ENCODE data around the gene PRCC. TPM values are rescaled to one million over a fixed set of nuclear protein-coding genes. Genes with fewer than 3 reads are reported as not detected.

Gene PRCC
- total and polyA plus RNA-seq, 2 of the 4 experiments (the other 2 are of a cell fraction): 10.6 to 59.6 TPM

GRCh38 chr1:156721535-156721934, 45.8 kb upstream of the PRCC start:
- Histone ChIP-seq H2AK5ac (ENCODE audit: low read depth, low read length) (no peak overlapping the region), H3K4me1 (ENCODE audit: control insufficient read depth, insufficient read depth, low read length) (peaks cover 3% of the 10 kb centered on the region; the same call in 1 of the 2 replicates), H2AFZ (replicated peaks; ENCODE audit: low read length, poor library complexity) (no peak overlapping the region), H3K4ac (ENCODE audit: low read depth, low read length) (no peak overlapping the region), H3K27me3 (ENCODE audit: control insufficient read depth, insufficient read depth, low read length) (no peaks in the 10 kb centered on the region), H3K9me1 (ENCODE audit: insufficient read depth, low read length) (no peaks in the 10 kb centered on the region), H2BK5ac (ENCODE audit: low read depth, low read length, poor library complexity, severe bottlenecking) (no peak overlapping the region), H3K4me3 (ENCODE audit: insufficient read depth, low read depth, low read length) (no peak overlapping the region), H2BK20ac (ENCODE audit: low read depth, low read length) (no peak overlapping the region), H3K23ac (ENCODE audit: low read depth, low read length) (no peak overlapping the region), H4K5ac (ENCODE audit: low read depth, low read length) (no peak overlapping the region), H2BK120ac (ENCODE audit: low read depth, low read length) (no peak overlapping the region), H4K91ac (ENCODE audit: insufficient read depth, low read depth, low read length) (no peak overlapping the region), H3K79me1 (ENCODE audit: low read depth in 1 of 2, low read length in 2 of 2) (peaks cover 8 to 49% of the 10 kb centered on the region in 2 experiments; a peak in 3 of 4 replicates), H3K4me2 (ENCODE audit: low read depth, low read length) (no peak overlapping the region), H3K18ac (ENCODE audit: low read depth, low read length) (no peak overlapping the region), H4K8ac (ENCODE audit: low read depth in 2 of 2, low read length in 2 of 2) (no peak overlapping the region), H3K9ac (ENCODE audit: low read depth, low read length) (no peak overlapping the region), H3K27ac (ENCODE audit: insufficient read depth, low read length) (no peak overlapping the region), H3K9me3 (ENCODE audit: control insufficient read depth, insufficient read depth, low read length) (no peaks in the 10 kb centered on the region), H3K56ac (ENCODE audit: extremely low read depth, insufficient read depth, low read length) (no peak overlapping the region), H3K36me3 (ENCODE audit: control insufficient read depth, insufficient read depth, low read length) (peaks cover 32% of the 10 kb centered on the region), H2AK9ac (replicated peaks; ENCODE audit: low read depth, low read length, poor library complexity) (no peak overlapping the region), H2BK15ac (ENCODE audit: low read depth, low read length) (no peak overlapping the region), H3K14ac (replicated peaks; ENCODE audit: low read depth, low read length) (no peak overlapping the region), H4K20me1 (ENCODE audit: insufficient read depth, low read length) (peaks cover 33% of the 10 kb centered on the region)
- no peak for TF ChIP-seq FOS (IDR thresholded peaks at IDR 0.05; ENCODE audit: low read depth, low read length)
- TF ChIP-seq USF2 (IDR thresholded peaks at IDR 0.05; ENCODE audit: low read depth, low read length): no peak
- TF ChIP-seq, protein P1, sequence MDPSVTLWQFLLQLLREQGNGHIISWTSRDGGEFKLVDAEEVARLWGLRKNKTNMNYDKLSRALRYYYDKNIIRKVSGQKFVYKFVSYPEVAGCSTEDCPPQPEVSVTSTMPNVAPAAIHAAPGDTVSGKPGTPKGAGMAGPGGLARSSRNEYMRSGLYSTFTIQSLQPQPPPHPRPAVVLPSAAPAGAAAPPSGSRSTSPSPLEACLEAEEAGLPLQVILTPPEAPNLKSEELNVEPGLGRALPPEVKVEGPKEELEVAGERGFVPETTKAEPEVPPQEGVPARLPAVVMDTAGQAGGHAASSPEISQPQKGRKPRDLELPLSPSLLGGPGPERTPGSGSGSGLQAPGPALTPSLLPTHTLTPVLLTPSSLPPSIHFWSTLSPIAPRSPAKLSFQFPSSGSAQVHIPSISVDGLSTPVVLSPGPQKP (IDR thresholded peaks at IDR 0.05; ENCODE audit: borderline replicate concordance, low read depth, low read length): no peak
- TF ChIP-seq BHLHE40 (IDR thresholded peaks at IDR 0.05; ENCODE audit: low read depth, low read length): no peak
- no peak for TF ChIP-seq POLR2A (IDR thresholded peaks at IDR 0.05; ENCODE audit: low read depth, low read length)
- TF ChIP-seq MXI1 (IDR thresholded peaks at IDR 0.05; ENCODE audit: borderline replicate concordance, low read depth, low read length): no peak
- TF ChIP-seq SMC3 (IDR thresholded peaks at IDR 0.05; ENCODE audit: low read depth, low read length): no peak
- no peak for TF ChIP-seq CEBPB (IDR thresholded peaks at IDR 0.05; ENCODE audit: low read depth, low read length)
- TF ChIP-seq RAD21 (IDR thresholded peaks at IDR 0.05; ENCODE audit: low read length): no peak
- no peak for TF ChIP-seq RCOR1 (IDR thresholded peaks at IDR 0.05; ENCODE audit: insufficient replicate concordance, low read length)
- in situ Hi-C loops (cut with MboI; ENCODE audit: low sequenced_read_pairs): loop anchor here (5.0 kb wide), 1 partner anchor 34 kb away; no protein-coding TSS in a partner anchor
- intact Hi-C loops (cut with micrococcal nuclease): loop anchor here (10.0 kb wide), 2 partner anchors 203 to 217 kb away; partner anchors contain the start of genes LRRC71 and MEF2D
- no TSS peak for BruUV-seq (replicated peaks)
- ChIA-PET POLR2A (ENCODE audit: unreplicated experiment) (no interaction called here), CTCF (interaction anchor here (2.5 kb wide), 1 partner anchor 32 kb away, joined by 10 read pairs; no protein-coding TSS in a partner anchor)
- whole genome bisulfite sequencing, 2 experiments (ENCODE audit: extremely low coverage in 2 of 2, insufficient read length in 1 of 2): no CpG with 5 or more reads among the region's 4 CpGs
- dilution Hi-C loops (cut with HindIII; ENCODE audit: low sequenced_read_pairs, unreplicated experiment): no loop called here
- DNase-seq: no peak
- no peak for ATAC-seq (ENCODE audit: low read depth)

Measured in IMR-90 (cell line).